ENCODE measurements around the gene ASH1L.
"Not testable (repeated sequence)": the region's sequence is repeated elsewhere in the genome, so short reads cannot be mapped to it uniquely, and the experiment has no call there.

ASH1L gene

DNA sequence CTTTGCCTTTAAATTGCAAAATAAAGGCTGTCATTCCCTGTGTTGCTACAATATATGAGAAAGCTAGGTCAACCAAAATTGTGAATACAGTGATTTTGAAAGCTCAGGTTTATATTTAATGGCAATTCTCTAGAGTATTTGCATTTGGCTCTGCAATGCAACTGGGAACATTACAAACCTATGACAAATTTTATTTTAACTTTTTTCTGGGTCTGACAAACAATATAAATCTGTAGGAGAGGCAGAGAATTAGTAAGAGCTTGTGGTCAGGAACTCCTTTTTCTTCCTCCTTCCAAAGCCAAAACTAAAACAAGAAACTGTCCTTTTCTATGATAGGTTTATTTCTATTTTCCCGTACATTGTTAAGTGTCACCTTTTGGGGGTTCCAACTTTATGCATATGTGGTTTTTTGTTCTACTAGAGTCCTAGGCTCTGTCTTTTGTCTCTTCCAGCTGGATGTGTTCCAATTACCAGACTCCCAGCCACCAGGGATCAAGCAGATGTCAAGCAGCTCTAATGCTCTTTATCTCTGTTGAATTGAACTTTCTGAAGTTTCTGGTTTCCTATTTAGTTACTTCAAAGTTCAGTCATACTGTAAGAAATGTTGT lies 106.9 kb downstream of the ASH1L start:
- in situ Hi-C loops (cut with MboI; ENCODE audit: low sequenced_read_pairs) = no loop called here

DNA sequence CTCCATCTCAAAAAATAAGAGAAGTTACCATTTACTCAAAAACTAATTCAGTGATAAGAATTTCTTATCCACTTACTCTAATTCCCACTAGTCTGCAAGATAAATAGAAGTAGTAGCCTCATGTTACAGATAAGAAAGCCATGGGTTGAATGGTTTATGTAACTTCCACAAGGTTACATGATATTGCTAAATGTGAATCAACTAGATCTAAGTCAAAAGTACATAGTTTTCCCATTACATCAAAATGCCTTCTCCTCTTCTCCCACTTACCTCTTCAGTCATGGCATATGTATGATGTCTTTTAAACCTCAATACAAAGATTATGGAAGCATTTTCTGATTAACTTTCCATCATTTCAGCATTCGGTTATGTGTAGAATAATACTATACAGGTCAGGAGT lies 108.5 kb downstream of the ASH1L start:
- in situ Hi-C loops (cut with MboI; ENCODE audit: low sequenced_read_pairs) = no loop called here

DNA sequence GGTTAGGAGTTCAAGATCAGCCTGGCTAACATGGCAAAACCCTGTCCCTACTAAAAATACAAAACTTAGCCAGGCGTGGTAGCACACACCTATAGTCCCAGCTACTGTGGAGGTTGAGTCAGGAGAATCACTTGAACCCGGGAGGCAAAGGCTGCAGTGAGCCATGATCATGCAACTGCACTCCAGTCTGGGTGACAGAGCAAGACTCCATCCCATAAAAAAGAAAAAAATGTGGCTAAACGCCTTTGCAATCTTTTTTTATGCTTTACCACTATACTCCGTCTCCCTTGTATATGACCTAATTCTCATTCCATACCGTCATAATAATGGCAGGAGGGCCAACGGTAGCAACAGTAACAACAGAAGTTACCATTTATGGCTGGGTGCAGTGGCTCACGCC lies 109.5 kb downstream of the ASH1L start:
- in situ Hi-C loops (cut with MboI; ENCODE audit: low sequenced_read_pairs) = no loop called here

DNA sequence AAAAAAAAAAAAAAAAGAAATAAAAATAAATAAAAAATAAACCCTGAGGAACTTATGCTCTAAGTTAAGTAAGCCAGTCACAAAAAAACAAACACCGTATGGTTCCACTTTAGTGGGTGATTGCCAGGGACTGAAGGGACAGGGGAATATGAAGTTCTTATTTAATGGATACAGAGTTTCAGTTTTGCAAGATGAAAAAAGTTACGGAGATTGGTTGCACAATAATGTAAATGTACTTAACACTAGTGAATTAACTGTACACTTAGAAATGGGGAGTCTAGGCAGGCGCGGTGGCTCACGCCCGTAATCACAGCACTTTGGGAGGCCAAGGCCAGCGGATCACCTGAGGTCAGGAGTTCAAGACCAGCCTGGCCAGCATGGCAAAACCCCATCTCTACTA lies 111.4 kb downstream of the ASH1L start:
- in situ Hi-C loops (cut with MboI; ENCODE audit: low sequenced_read_pairs) = no loop called here

DNA sequence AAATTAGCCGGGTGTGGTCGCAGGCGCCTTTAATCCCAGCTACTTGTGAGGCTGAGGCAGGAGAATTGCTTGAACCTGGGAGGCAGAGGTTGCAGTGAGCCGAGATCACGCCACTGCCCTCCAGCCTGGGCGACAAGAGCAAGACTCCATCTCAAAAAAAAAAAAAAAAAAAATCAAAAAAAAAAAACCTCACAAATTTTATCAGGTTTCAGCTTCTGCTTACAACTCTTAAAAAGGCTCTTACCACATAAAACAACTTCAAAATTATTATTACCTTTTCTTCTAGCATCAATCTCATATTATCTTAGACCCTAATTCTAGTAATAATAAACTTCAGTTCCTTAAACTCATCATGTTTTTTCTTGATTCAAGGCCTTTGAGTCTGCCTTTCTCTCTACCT lies 120.2 kb downstream of the ASH1L start:
- in situ Hi-C loops (cut with MboI; ENCODE audit: low sequenced_read_pairs) = not testable (repeated sequence)

DNA sequence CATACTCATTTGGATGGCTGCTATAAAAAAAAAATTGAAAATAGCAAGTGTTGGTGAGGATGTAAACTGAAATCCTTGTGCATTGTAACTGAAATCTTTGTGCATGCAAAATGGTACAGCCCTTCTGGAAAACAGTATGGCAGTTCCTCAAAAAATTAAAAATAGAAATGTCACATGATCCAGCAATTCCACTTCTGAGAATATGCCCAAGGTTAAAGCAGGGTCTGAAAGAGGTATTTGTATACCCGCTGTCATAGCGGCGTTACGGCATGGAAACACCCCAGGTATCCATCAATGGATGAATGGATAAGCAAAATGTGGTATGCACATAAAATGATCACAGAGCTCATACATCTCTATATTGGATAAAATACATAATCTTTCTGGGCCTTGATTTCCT lies 125.2 kb downstream of the ASH1L start:
- in situ Hi-C loops (cut with MboI; ENCODE audit: low sequenced_read_pairs) = no loop called here

DNA sequence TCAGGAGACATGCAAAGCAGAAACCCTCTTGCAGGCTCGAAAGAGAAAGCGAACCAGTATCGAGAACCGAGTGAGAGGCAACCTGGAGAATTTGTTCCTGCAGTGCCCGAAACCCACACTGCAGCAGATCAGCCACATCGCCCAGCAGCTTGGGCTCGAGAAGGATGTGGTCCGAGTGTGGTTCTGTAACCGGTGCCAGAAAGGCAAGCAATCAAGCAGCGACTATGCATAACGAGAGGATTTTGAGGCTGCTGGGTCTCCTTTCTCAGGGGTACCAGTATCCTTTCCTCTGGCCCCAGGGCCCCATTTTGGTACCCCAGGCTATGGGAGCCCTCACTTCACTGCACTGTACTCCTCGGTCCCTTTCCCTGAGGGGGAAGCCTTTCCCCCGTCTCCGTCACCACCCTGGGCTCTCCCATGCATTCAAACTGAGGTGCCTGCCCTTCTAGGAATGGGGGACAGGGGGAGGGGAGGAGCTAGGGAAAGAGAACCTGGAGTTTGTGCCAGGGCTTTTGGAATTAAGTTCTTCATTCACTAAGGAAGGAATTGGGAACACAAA lies 128.7 kb downstream of the ASH1L start:
- in situ Hi-C loops (cut with MboI; ENCODE audit: low sequenced_read_pairs) = not testable (repeated sequence)

DNA sequence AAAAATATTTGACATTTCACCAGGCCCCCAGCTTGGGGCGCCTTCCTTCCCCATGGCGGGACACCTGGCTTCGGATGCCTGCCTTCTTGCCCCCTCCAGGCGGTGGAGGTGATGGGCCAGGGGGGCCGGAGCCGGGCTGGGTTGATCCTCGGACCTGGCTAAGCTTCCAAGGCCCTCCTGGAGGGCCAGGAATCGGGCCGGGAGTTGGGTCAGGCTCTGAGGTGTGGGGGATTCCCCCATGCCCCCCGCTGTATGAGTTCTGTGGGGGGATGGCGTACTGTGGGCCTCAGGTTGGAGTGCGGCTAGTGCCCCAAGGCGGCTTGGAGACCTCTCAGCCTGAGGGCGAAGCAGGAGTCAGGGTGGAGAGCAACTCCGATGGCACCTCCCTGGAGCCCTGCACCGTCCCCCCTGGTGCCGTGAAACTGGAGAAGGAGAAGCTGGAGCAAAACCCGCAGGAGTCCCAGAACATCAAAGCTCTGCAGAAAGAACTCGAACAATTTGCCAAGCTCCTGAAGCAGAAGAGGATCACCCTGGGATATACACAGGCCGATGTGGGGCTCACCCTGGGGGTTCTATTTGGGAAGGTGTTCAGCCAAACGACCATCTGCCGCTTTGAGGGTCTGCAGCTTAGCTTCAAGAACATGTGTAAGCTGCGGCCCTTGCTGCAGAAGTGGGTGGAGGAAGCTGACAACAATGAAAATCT lies 129.3 kb downstream of the ASH1L start:
- in situ Hi-C loops (cut with MboI; ENCODE audit: low sequenced_read_pairs) = not testable (repeated sequence)

DNA sequence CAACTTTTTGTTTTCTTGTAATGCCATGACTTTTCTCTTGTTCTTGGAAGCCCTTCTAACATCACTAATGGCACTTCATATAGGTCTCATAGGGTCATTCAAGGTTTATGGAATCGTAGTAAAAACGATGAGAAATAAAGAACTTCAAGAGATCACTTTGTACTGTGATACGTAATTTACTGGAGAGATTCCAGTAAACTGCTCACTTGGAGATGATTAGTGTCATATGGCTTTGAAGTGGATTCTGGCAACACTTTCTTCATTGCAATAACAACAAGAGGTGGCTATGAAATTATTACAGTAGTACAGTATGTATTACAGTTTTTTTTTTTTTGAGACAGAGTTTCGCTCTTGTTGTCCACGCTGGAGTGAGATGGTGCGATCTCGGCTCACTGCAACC lies 138.5 kb downstream of the ASH1L start:
- in situ Hi-C loops (cut with MboI; ENCODE audit: low sequenced_read_pairs) = no loop called here

DNA sequence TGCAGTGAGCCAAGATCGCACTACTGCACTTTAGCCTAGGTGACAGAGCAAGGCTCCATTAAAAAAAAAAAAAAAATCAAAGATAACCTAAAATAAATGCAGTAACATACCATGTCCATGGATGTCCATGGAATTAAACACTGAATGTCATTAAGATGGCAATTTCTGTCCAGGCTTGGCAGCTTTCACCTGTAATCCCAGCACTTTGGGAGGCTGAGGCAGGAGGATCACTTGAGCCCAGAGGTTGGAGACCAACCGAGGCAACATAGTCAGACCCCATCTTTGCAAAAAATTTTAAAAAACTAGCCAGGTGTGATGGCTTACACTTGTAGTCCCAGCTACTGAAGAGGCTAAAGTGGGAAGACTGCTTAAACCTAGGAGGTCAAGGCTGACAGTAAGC lies 141.8 kb downstream of the ASH1L start:
- in situ Hi-C loops (cut with MboI; ENCODE audit: low sequenced_read_pairs) = no loop called here

DNA sequence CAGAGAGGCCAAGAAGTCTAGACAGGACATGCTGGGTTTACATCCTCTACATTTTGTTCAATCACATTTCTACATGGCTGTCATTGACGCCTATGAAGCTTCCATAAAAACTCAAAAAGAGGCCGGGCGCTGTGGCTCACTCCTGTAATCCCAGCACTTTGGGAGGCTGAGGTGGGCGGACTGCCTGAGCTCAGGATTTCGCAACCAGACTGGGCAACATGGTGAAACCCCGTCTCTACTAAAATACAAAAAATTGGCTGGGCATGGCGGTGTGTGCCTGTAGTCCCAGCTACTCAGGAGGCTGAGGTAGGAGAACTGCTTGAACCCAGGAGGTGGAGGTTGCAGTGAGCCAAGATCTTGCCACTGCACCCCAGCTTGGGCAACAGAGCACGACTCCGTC lies 150.8 kb downstream of the ASH1L start:
- in situ Hi-C loops (cut with MboI; ENCODE audit: low sequenced_read_pairs) = not testable (repeated sequence)

DNA sequence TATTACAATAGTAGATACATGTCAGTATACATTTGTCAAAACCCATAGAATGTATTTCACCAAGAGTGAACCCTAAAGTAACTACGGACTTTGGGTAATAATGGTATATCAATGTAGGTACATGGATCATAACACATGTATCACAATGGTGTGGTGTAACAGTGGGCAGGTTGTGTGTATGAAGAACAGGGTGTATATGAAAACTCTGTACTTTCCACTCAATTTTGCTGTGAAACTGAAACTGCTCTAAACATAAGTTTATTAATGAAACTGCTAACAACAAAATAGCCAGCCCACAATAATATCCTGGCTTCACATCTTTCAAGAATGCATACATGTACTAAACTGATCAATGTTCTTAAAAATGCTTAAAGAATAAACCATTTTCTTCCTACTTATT lies 151.7 kb downstream of the ASH1L start:
- in situ Hi-C loops (cut with MboI; ENCODE audit: low sequenced_read_pairs) = no loop called here

DNA sequence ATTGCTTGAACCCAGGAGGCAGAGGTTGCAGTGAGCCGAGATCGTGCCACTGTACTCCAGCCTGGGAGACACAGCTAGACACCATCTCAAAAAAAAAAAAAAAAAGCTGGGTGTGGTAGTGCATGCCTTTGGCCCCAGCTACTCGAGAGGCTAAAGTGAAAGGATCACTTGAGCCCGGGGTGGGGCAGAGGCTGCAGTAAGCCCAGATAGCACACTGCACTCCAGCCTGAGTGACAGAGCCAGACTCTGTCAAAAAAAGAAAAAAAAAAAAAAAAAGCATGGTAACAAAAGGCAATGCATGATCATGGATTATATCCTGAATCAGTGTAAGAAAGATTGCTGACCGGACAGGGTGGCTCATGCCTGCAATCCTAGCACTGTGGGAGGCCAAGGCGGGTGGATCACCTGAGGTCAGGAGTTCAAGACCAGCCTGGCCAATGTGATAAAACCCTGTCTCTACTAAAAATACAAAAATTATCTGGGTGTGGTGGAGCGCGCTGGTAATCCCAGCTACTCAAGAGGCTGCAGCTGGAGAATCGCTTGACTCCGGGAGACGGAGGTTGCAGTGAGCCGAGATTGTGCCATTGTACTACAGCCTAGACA lies 165.6 kb downstream of the ASH1L start:
- in situ Hi-C loops (cut with MboI; ENCODE audit: low sequenced_read_pairs) = no loop called here

DNA sequence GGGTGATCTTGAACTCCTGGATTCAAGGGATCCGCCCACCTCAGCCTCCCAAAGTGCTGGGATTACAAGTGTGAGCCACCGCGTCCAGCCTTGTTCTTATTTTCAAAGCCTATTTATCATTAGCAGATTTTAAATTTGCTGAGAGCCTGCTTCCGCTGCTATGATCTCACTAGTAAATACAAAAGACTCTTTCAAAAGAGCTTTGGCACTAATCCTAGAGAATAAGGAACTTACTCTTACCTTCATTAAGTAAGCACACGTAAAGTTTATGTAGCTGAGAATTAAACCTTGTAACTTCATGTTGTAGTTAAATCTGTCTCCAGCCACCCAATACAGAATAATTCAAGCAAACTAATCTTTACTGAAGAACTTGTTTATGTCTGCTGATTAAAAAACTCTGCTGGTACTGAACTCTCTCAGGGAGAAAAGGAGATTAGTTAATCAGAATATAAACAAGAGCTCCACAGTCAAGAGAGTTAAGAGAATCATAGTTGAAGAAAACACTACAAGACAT lies 169.6 kb downstream of the ASH1L start:
- in situ Hi-C loops (cut with MboI; ENCODE audit: low sequenced_read_pairs) = no loop called here

DNA sequence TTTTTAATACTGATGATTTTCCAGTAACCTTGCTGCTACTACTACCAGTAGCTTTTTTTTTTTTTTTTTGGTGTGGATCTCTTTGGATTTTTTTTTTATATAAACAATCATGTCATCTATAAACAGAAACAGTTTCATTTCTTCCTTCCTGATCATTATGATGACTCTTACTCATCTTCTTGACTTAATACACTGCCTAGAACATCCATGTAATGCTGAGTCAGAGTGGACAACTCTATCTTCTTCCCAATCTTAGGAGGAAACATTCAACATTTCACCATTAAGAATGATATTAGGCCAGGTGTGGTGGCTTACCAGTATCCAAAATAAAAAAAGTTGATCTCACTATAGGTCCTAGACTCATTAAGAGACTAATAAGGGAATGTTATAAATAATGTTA lies 172.8 kb downstream of the ASH1L start:
- in situ Hi-C loops (cut with MboI; ENCODE audit: low sequenced_read_pairs) = no loop called here

DNA sequence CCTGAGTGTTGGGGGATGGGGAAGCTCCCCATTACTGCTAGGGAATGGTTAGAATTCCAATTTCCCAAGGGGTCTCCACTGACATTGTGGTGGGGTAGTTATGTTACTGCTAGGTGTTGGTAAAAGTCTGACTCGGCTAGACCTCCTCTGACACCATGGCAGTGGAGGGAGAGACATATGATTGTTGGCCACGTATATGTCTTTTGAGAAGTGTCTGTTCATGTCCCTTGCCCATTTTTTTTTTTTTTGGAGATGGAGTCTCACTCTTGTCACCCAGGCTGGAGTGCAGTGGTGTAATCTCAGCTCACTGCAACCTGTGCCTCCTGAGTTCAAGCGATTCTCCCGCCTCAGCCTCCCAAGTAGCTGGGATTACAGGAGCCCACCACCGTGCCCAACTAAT lies 176.8 kb downstream of the ASH1L start:
- in situ Hi-C loops (cut with MboI; ENCODE audit: low sequenced_read_pairs) = not testable (repeated sequence)

DNA sequence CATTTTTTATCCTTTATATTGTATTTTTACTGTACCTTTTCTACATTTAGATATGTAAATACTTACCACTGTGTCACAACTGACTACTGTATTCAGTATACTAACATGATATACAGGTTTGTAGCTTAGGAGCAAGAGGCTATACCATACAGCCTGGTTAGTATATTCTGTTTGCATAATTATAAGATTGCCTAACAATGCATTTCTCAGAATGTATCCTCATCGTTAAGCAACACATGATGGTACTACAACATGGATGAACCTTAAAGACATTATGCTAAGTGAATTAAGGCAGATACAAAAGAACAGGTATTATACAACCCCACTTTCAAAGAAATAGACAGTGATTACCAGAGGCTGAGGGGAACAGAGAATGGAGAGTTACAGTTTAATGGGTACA lies 179.2 kb downstream of the ASH1L start:
- in situ Hi-C loops (cut with MboI; ENCODE audit: low sequenced_read_pairs) = no loop called here

DNA sequence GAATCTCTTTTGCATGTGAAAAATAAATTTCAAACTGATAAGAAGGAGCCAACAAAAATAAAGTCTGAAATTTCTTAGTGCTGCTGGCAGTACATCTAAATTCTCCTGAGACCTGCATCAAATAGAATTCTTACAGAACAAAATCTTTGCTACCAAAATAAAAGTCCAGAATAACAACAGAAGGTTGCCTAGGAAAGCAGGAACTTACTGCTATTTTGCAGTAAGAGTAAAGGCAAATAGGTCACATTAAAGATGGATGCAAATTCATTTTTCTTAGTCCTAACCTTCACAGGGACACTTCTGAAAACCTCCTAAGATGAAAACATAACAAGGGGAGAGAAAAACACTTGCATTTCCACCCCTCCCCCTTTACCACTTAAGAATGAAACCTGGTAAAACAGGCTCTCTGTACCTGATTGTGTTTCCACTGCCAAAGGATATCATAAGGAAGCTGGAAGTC lies 182.9 kb downstream of the ASH1L start:
- in situ Hi-C loops (cut with MboI; ENCODE audit: low sequenced_read_pairs) = no loop called here

DNA sequence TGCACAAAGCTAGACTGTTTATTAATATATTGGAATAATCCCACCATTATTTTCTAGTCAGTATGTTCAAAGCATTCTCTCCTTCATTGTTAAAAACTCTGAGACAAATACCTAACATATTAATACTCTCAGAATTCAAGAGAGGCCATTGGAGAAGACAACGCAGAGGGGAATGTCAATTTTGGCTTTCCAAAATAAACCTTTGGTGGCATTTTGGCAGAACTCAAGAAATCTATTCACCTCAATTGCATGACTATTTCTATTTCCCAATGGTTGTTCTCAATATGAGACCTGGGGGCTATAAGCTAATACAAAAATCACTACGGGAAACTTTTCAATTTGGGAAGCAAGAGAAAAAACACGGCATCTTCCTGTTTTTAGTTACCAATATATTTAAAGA lies 183.4 kb downstream of the ASH1L start:
- in situ Hi-C loops (cut with MboI; ENCODE audit: low sequenced_read_pairs) = no loop called here

DNA sequence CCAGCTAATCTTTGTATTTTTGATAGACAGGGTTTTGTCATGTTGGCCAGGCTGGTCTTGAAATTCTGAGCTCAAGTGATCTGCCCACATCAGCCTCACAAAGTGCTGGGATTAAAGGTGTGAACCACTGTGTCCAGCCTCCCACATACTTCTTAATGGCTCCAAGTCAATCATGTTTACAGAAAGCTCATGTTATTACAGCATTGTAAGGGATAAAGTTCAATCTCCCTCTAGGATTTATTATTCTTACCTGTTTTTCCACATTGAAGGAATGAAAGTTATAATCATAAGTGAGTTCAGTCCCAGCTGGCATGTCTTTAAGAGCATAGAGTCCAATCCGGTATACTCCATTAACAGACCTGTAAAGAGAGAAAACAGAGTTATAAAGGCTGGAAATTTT lies 202.6 kb downstream of the ASH1L start:
- in situ Hi-C loops (cut with MboI; ENCODE audit: low sequenced_read_pairs) = no loop called here

DNA sequence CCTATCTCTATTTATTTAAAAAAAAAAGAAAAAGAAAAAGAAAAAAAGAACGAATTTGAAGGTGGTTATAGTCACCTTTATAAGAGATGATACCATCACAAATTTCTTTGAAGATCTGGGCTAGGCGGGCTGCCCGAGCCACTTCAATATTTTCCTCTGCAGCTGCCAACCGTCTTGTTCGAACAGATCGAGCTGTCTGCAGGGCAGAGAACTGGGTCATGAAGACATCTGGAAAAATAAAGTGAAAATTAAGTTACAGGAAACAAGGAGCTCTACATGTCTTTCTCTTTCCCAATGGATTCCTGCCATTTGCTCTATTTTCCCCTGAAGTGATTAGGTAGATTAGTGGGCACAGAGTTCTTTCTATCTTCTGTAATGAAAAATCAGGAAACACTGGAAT lies 210.0 kb downstream of the ASH1L start:
- in situ Hi-C loops (cut with MboI; ENCODE audit: low sequenced_read_pairs) = no loop called here

DNA sequence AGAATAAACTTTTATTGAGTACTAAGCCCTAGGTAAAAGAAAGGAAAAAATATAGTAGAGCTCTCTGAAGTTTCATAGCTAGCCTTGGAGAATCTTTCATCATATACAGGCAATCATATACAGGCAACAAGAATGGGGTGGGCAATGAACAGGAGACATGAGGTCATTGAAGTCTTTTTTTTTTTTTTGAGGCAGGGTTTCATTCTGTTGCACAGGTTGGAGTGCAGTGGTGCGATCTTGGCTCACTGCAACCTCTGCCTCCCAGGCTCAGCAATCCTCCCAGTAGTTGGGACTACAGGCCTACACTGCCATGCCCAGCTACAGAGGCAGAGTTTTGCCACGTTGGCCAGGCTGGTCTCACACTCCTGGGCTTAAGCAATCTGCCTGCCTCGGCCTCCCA lies 219.8 kb downstream of the ASH1L start:
- in situ Hi-C loops (cut with MboI; ENCODE audit: low sequenced_read_pairs) = no loop called here

All from HL-60/S4 treated with phorbol 12-myristate 13-acetate at 8.2 ng/mL for 4 days and 3 days (cell line).